ENCODE data around the gene TMLHE. TPM values are rescaled to one million over a fixed set of nuclear protein-coding genes. Genes with fewer than 3 reads are reported as not detected.

The TMLHE gene
- 28.9 TPM for total RNA-seq (2013)
- 10 to 100 TPM; 14.3 to 28.3 (median 28.2) TPM for polyA plus RNA-seq
- 19.6 and 20.1 TPM in 2 replicates for polyA minus RNA-seq
- 2.5 to 13.1 (median 8.3) reads per million in 11 experiments for total RNA-seq

- peaks cover 0 to 2% (median 0%) of the 10 kb centered on the region in 3 donors for H3K27me3 Mint-ChIP-seq (ENCODE audit: low read depth in 3 of 3)
- Histone ChIP-seq H3K27me3 (ENCODE audit: control insufficient read depth in 2 of 2, insufficient read depth in 2 of 2, low read length in 2 of 2) (no peaks in the 10 kb centered on the region), H2AFZ (ENCODE audit: insufficient read depth, low read depth, low read length, poor library complexity, severe bottlenecking) (peak within 1 kb of the TSS; percentile 93), H3K79me2 (ENCODE audit: insufficient read depth, low read length) (peaks cover 50% of the 10 kb centered on the region), H3K4me1 (ENCODE audit: control insufficient read depth in 1 of 2, insufficient read depth in 2 of 2, low read length in 2 of 2) (peaks cover 9 to 11% of the 10 kb centered on the region in 2 donors), H3K4me3 (replicated peaks in 1 of 3; ENCODE audit: low read depth in 2 of 3, low read length in 3 of 3) (peak within 1 kb of the TSS; percentile 47 to 90 (median 90)), H4K20me1 (ENCODE audit: insufficient read depth, low read length) (no peaks in the 10 kb centered on the region), H3K9ac (ENCODE audit: insufficient read depth, low read length, poor library complexity, severe bottlenecking) (peak within 1 kb of the TSS; percentile 92), H3K36me3 (replicated peaks in 1 of 2; ENCODE audit: control insufficient read depth in 1 of 2, insufficient read depth in 2 of 2, low read length in 2 of 2) (no peaks in the 10 kb centered on the region), H3K9me3 (replicated peaks in 1 of 2; ENCODE audit: control insufficient read depth in 1 of 2, insufficient read depth in 1 of 2, low read length in 2 of 2) (no peaks in the 10 kb centered on the region), H3K4me2 (replicated peaks; ENCODE audit: extremely low read depth, low read length, poor library complexity, severe bottlenecking) (peak within 1 kb of the TSS; percentile 74), H3K27ac (ENCODE audit: low read depth in 1 of 2, low read length in 2 of 2) (peak within 1 kb of the TSS; percentile 92 to 96)
- H3K4me1 Mint-ChIP-seq: peaks cover 32% of the 10 kb centered on the region
- H3K9me3 Mint-ChIP-seq: peaks cover 0 to 2% (median 0%) of the 10 kb centered on the region in 7 donors
- DNase-seq: peak; percentile 26 to 39 (median 26)
- 0% methylated on average over 34 of the region's 50 CpGs for WGBS (ENCODE audit: insufficient coverage)
- peak within 1 kb of the TSS; percentile 91 for H3K4me3 Mint-ChIP-seq
- peaks cover 0 to 7% of the 10 kb centered on the region in 2 donors for H3K36me3 Mint-ChIP-seq
- intact Hi-C loops (cut with micrococcal nuclease): no loop called here
- TF ChIP-seq CTCF (IDR thresholded peaks at IDR 0.05): no peak
- peak within 1 kb of the TSS; percentile 88 to 98 (median 89) for H3K27ac Mint-ChIP-seq
These were observed at the start of gene TMLHE, which contains the start of gene SPRY3 for GRCh38 chrX:155612312-155613224. TMLHE (minus strand) TSS chrX:155612952; CDS start chrX:155545276, 67,676 bp downstream. SPRY3 (plus strand) TSS chrX:155612586.

GRCh38 chrX:155662282-155662681 lies 49.5 kb upstream of the TMLHE start:
- 80% methylated on average over 1 of the region's 2 CpGs for WGBS (ENCODE audit: insufficient coverage)
- H3K27me3 Mint-ChIP-seq (ENCODE audit: low read depth in 3 of 3): no peaks in the 10 kb centered on the region

More at GRCh38 chrX:155662282-155662681, 49.5 kb upstream of the TMLHE start:
- no peak for DNase-seq
- Histone ChIP-seq H3K9ac (ENCODE audit: insufficient read depth, low read length, poor library complexity, severe bottlenecking) (no peak overlapping the region), H3K79me2 (ENCODE audit: insufficient read depth, low read length) (no peaks in the 10 kb centered on the region), H3K27ac (ENCODE audit: low read depth in 1 of 2, low read length in 2 of 2) (no peak overlapping the region), H3K4me2 (replicated peaks; ENCODE audit: extremely low read depth, low read length, poor library complexity, severe bottlenecking) (no peak overlapping the region), H4K20me1 (ENCODE audit: insufficient read depth, low read length) (no peaks in the 10 kb centered on the region), H3K36me3 (replicated peaks in 1 of 2; ENCODE audit: control insufficient read depth in 1 of 2, insufficient read depth in 2 of 2, low read length in 2 of 2) (no peaks in the 10 kb centered on the region), H3K27me3 (ENCODE audit: control insufficient read depth in 2 of 2, insufficient read depth in 2 of 2, low read length in 2 of 2) (no peaks in the 10 kb centered on the region), H3K4me1 (ENCODE audit: control insufficient read depth in 1 of 2, insufficient read depth in 2 of 2, low read length in 2 of 2) (no peaks in the 10 kb centered on the region), H2AFZ (ENCODE audit: insufficient read depth, low read depth, low read length, poor library complexity, severe bottlenecking) (no peak overlapping the region), H3K9me3 (replicated peaks in 1 of 2; ENCODE audit: control insufficient read depth in 1 of 2, insufficient read depth in 1 of 2, low read length in 2 of 2) (peaks cover 4 to 7% of the 10 kb centered on the region in 2 donors), H3K4me3 (replicated peaks in 1 of 3; ENCODE audit: low read depth in 2 of 3, low read length in 3 of 3) (no peak overlapping the region)
- Mint-ChIP-seq H3K27ac (no peak overlapping the region), H3K4me3 (no peak overlapping the region), H3K9me3 (peaks cover 7 to 53% (median 14%) of the 10 kb centered on the region in 7 donors), H3K4me1 (no peaks in the 10 kb centered on the region), H3K36me3 (peaks cover 0 to 2% of the 10 kb centered on the region in 2 donors)
- TF ChIP-seq CTCF (IDR thresholded peaks at IDR 0.05): no peak
- intact Hi-C loops (cut with micrococcal nuclease): no loop called here

Data from CD14-positive monocyte (primary cell).